Karpas-422 (cell line): ENCODE results near the gene DIP2C. TPM values are rescaled to one million over a fixed set of nuclear protein-coding genes. Genes with fewer than 3 reads are reported as not detected.
"Not testable (repeated sequence)": the region's sequence is repeated elsewhere in the genome, so short reads cannot be mapped to it uniquely, and the experiment has no call there.

Source experiments
- DNase-seq: peaks from one replicate; pipeline ENCODE4 v3.0.0-alpha.2; 2015
- H2AFZ ChIP-seq: fragments of 200-600 bp; sonication (generic); 2 replicates; pipeline ENCODE4 v1.6.1; 2014; ENCODE audit warnings: antibody characterized with exemption, low read length, mixed read lengths
- H3K27ac ChIP-seq: fragments of 200-600 bp; sonication (generic); 2 replicates; pipeline ENCODE4 v1.5.1; 2014; ENCODE audit warnings: mild to moderate bottlenecking, low read length, moderate library complexity
- H3K27me3 ChIP-seq: fragments of 200-600 bp; sonication (generic); 2 replicates; pipeline ENCODE4 v1.6.1; 2014; ENCODE audit warnings: low read length, mixed read lengths
- H3K36me3 ChIP-seq: fragments of 200-600 bp; sonication (generic); 2 replicates; pipeline ENCODE4 v1.6.1; 2014; ENCODE audit warnings: low read length, mixed read lengths; ENCODE audit not compliant: insufficient read depth
- H3K4me1 ChIP-seq: fragments of 200-600 bp; sonication (generic); 2 replicates; pipeline ENCODE4 v1.6.1; 2014; ENCODE audit warnings: mild to moderate bottlenecking, low read length, mixed read lengths
- H3K4me2 ChIP-seq: fragments of 200-600 bp; sonication (generic); 2 replicates; pipeline ENCODE4 v1.6.1; 2014; ENCODE audit warnings: low read length, low read depth, mild to moderate bottlenecking; ENCODE audit not compliant: poor library complexity, severe bottlenecking
- H3K4me3 ChIP-seq: fragments of 200-600 bp; sonication (generic); 2 replicates; pipeline ENCODE4 v1.5.1; 2014; ENCODE audit warnings: mild to moderate bottlenecking, antibody characterized with exemption, low read length, mixed read lengths
- H3K79me2 ChIP-seq: fragments of 200-600 bp; sonication (generic); 2 replicates; pipeline ENCODE4 v1.6.1; 2014; ENCODE audit warnings: mild to moderate bottlenecking, low read length, mixed read lengths
- H3K9ac ChIP-seq: fragments of 200-600 bp; sonication (generic); 2 replicates; pipeline ENCODE4 v1.6.0; 2014; ENCODE audit warnings: low read length
- H3K9me2 ChIP-seq: fragments of 200-600 bp; sonication (generic), shearing (Covaris generic); replicated peaks from 2 replicates; pipeline ENCODE4 v1.6.0; 2014; ENCODE audit warnings: mild to moderate bottlenecking, low read length, moderate library complexity; ENCODE audit not compliant: insufficient read depth
- H3K9me3 ChIP-seq: fragments of 300-700, 200-600 bp; sonication (generic); 2 replicates; pipeline ENCODE4 v1.6.1; 2014; ENCODE audit warnings: low read length, mixed read lengths
- H4K20me1 ChIP-seq: fragments of 200-600 bp; sonication (generic); 2 replicates; pipeline ENCODE4 v1.6.1; 2014; ENCODE audit warnings: mild to moderate bottlenecking, antibody characterized with exemption, low read length, low read depth; ENCODE audit not compliant: insufficient read depth
- total RNA-seq: library from RNA; depleted of rRNA; stranded (reverse); fragments of >200 nt; shearing (Covaris generic); gene quantifications from 2 replicates; pipeline ENCODE4 v1.2.3, GENCODE V29; 2014; ENCODE audit warnings: low replicate concordance

The DIP2C gene
- total RNA-seq, 1 experiment from 2014 or later, result 0.11 TPM

GRCh38 chr10:636016-636730, 53.3 kb downstream of the DIP2C start:
- H3K27me3 ChIP-seq, result no peaks in the 10 kb centered on the region
- H3K4me3 ChIP-seq, result no peak overlapping the region
- no peaks in the 10 kb centered on the region for H3K36me3 ChIP-seq
- H3K9ac ChIP-seq, result no peak overlapping the region
- H2AFZ ChIP-seq, result no peak overlapping the region
- no peak overlapping the region for H3K4me2 ChIP-seq
- no peaks in the 10 kb centered on the region for H3K9me2 ChIP-seq
- H3K27ac ChIP-seq, result no peak overlapping the region
- H3K4me1 ChIP-seq, result no peaks in the 10 kb centered on the region
- no peak for DNase-seq
- no peaks in the 10 kb centered on the region for H3K9me3 ChIP-seq
- no peaks in the 10 kb centered on the region for H3K79me2 ChIP-seq
- no peaks in the 10 kb centered on the region for H4K20me1 ChIP-seq

GRCh38 chr10:635088-635861, 54.2 kb downstream of the DIP2C start:
- no peak overlapping the region for H3K4me3 ChIP-seq
- H3K9me2 ChIP-seq, result no peaks in the 10 kb centered on the region
- H3K27ac ChIP-seq, result no peak overlapping the region
- no peaks in the 10 kb centered on the region for H3K36me3 ChIP-seq
- no peaks in the 10 kb centered on the region for H4K20me1 ChIP-seq
- H3K9me3 ChIP-seq, result no peaks in the 10 kb centered on the region
- H2AFZ ChIP-seq, result no peak overlapping the region
- H3K4me2 ChIP-seq, result no peak overlapping the region
- no peaks in the 10 kb centered on the region for H3K4me1 ChIP-seq
- DNase-seq, result no peak
- no peak overlapping the region for H3K9ac ChIP-seq
- H3K79me2 ChIP-seq, result no peaks in the 10 kb centered on the region
- no peaks in the 10 kb centered on the region for H3K27me3 ChIP-seq

GRCh38 chr10:634256-634655, 55.2 kb downstream of the DIP2C start:
- Histone ChIP-seq H4K20me1 (no peaks in the 10 kb centered on the region), H3K9me3 (no peaks in the 10 kb centered on the region), H2AFZ (no peak overlapping the region), H3K27me3 (no peaks in the 10 kb centered on the region), H3K4me1 (no peaks in the 10 kb centered on the region), H3K27ac (no peak overlapping the region), H3K4me3 (no peak overlapping the region), H3K79me2 (no peaks in the 10 kb centered on the region), H3K36me3 (no peaks in the 10 kb centered on the region), H3K9ac (no peak overlapping the region), H3K4me2 (no peak overlapping the region), H3K9me2 (no peaks in the 10 kb centered on the region)
- DNase-seq, result no peak

- Histone ChIP-seq H2AFZ (no peak overlapping the region), H3K27me3 (no peaks in the 10 kb centered on the region), H3K9ac (no peak overlapping the region), H3K9me3 (no peaks in the 10 kb centered on the region), H3K79me2 (no peaks in the 10 kb centered on the region), H3K4me1 (no peaks in the 10 kb centered on the region), H3K4me3 (no peak overlapping the region), H4K20me1 (no peaks in the 10 kb centered on the region), H3K9me2 (no peaks in the 10 kb centered on the region), H3K36me3 (no peaks in the 10 kb centered on the region), H3K4me2 (no peak overlapping the region), H3K27ac (no peak overlapping the region)
- no peak for DNase-seq
These were observed 55.9 kb downstream of the DIP2C start for GRCh38 chr10:633279-634245.

- not testable (repeated sequence) for H3K4me1 ChIP-seq, H3K27ac ChIP-seq, H3K79me2 ChIP-seq, H3K36me3 ChIP-seq, H3K4me2 ChIP-seq, DNase-seq, H3K4me3 ChIP-seq, H3K9me2 ChIP-seq, H4K20me1 ChIP-seq, H3K9me3 ChIP-seq, H2AFZ ChIP-seq, H3K9ac ChIP-seq, H3K27me3 ChIP-seq
These were observed 56.7 kb downstream of the DIP2C start for GRCh38 chr10:632807-633177.

- H3K36me3 ChIP-seq, H3K9ac ChIP-seq, H4K20me1 ChIP-seq, H3K4me3 ChIP-seq, H3K27ac ChIP-seq, H3K27me3 ChIP-seq, DNase-seq, H3K9me2 ChIP-seq, H3K9me3 ChIP-seq, H3K4me1 ChIP-seq, H3K4me2 ChIP-seq, H2AFZ ChIP-seq, H3K79me2 ChIP-seq: not testable (repeated sequence)
These were observed 57.2 kb downstream of the DIP2C start for GRCh38 chr10:632155-632806.

- Histone ChIP-seq H3K4me2 (no peak overlapping the region), H3K79me2 (no peaks in the 10 kb centered on the region), H3K4me3 (no peak overlapping the region), H4K20me1 (no peaks in the 10 kb centered on the region), H3K4me1 (no peaks in the 10 kb centered on the region), H3K27me3 (no peaks in the 10 kb centered on the region), H3K9ac (no peak overlapping the region), H2AFZ (no peak overlapping the region), H3K36me3 (no peaks in the 10 kb centered on the region), H3K9me2 (no peaks in the 10 kb centered on the region), H3K9me3 (no peaks in the 10 kb centered on the region), H3K27ac (no peak overlapping the region)
- no peak for DNase-seq
These were observed 58.2 kb downstream of the DIP2C start for GRCh38 chr10:631266-631665.
